OCI-LY1 (cell line): ENCODE data around the gene DIAPH2.

Experiments used
- H2AFZ ChIP-seq: fragments of 200-600 bp; sonication (generic), shearing (Covaris generic); 2 replicates; pipeline ENCODE4 v1.6.0; 2014; ENCODE audit warnings: antibody characterized with exemption, mild to moderate bottlenecking, low read length
- H3F3A ChIP-seq: fragments of 200-600 bp; sonication (generic), shearing (Covaris generic); 2 replicates; pipeline ENCODE4 v1.6.0; 2014; ENCODE audit warnings: mild to moderate bottlenecking, antibody characterized with exemption, low read length, moderate library complexity; ENCODE audit not compliant: insufficient read depth
- H3K27ac ChIP-seq: fragments of 200-600 bp; sonication (generic); 2 replicates; pipeline ENCODE4 v1.5.1; 2014; ENCODE audit warnings: low read length, mixed run types, mild to moderate bottlenecking, low read depth; ENCODE audit not compliant: poor library complexity, severe bottlenecking
- H3K27me3 ChIP-seq: fragments of 200-600 bp; sonication (generic); 2 replicates; pipeline ENCODE4 v1.6.0; 2014; ENCODE audit warnings: antibody characterized with exemption, mild to moderate bottlenecking, low read length, moderate library complexity; ENCODE audit not compliant: insufficient read depth
- H3K36me3 ChIP-seq: fragments of 200-600 bp; sonication (generic); 2 replicates; pipeline ENCODE4 v1.6.1; 2014; ENCODE audit warnings: mild to moderate bottlenecking, antibody characterized with exemption, low read length, moderate library complexity, mixed read lengths; ENCODE audit not compliant: insufficient read depth
- H3K4me1 ChIP-seq: fragments of 200-600 bp; sonication (generic); 2 replicates; pipeline ENCODE4 v1.5.1; 2014; ENCODE audit warnings: mild to moderate bottlenecking, low read length, moderate library complexity; ENCODE audit not compliant: insufficient read depth, severe bottlenecking
- H3K4me2 ChIP-seq: fragments of 200-600 bp; sonication (generic), shearing (Covaris generic); 2 replicates; pipeline ENCODE4 v1.6.1; 2014; ENCODE audit warnings: low read length
- H3K4me3 ChIP-seq: fragments of 200-600 bp; sonication (generic); 2 replicates; pipeline ENCODE4 v1.5.1; 2014; ENCODE audit warnings: low read length, low read depth, mild to moderate bottlenecking, mixed read lengths; ENCODE audit not compliant: poor library complexity, severe bottlenecking
- H3K79me2 ChIP-seq: fragments of 200-600 bp; shearing (Covaris generic); 2 replicates; pipeline ENCODE4 v1.6.1; 2016; ENCODE audit warnings: mixed run types, low read length, mixed read lengths; ENCODE audit not compliant: insufficient read depth
- H3K9ac ChIP-seq: fragments of 200-600 bp; sonication (generic), shearing (Covaris generic); 2 replicates; pipeline ENCODE4 v1.6.1; 2014; ENCODE audit warnings: mild to moderate bottlenecking, low read length, mixed read lengths
- H3K9me2 ChIP-seq: fragments of 200-600 bp; sonication (generic), shearing (Covaris generic); 2 replicates; pipeline ENCODE4 v1.6.1; 2014; ENCODE audit warnings: low read depth, mild to moderate bottlenecking, low read length, mixed read lengths
- H3K9me3 ChIP-seq: fragments of 200-600 bp; shearing (Covaris generic); 2 replicates; pipeline ENCODE4 v1.6.1; 2014; ENCODE audit warnings: low read length, mixed read lengths
- H4K20me1 ChIP-seq: fragments of 200-600 bp; sonication (generic), shearing (Covaris generic); 2 replicates; pipeline ENCODE4 v1.6.0; 2016; ENCODE audit warnings: mild to moderate bottlenecking, low read length; ENCODE audit not compliant: insufficient read depth
- EZH2 ChIP-seq: fragments of 200-600 bp; sonication (generic), shearing (Covaris generic); IDR thresholded peaks from 2 replicates; pipeline ENCODE4 v1.8.0; 2017; ENCODE audit warnings: borderline replicate concordance, mixed run types, mild to moderate bottlenecking, antibody characterized with exemption, low read length, moderate library complexity, mixed read lengths
- TF ChIP-seq, protein P1 (sequence below): fragments of 200-600 bp; sonication (generic), shearing (Covaris generic); IDR thresholded peaks from 2 replicates; pipeline ENCODE4 v1.5.1; 2017; ENCODE audit warnings: mild to moderate bottlenecking, antibody characterized with exemption, low read length, moderate library complexity, mixed read lengths

Gene DIAPH2

DNA sequence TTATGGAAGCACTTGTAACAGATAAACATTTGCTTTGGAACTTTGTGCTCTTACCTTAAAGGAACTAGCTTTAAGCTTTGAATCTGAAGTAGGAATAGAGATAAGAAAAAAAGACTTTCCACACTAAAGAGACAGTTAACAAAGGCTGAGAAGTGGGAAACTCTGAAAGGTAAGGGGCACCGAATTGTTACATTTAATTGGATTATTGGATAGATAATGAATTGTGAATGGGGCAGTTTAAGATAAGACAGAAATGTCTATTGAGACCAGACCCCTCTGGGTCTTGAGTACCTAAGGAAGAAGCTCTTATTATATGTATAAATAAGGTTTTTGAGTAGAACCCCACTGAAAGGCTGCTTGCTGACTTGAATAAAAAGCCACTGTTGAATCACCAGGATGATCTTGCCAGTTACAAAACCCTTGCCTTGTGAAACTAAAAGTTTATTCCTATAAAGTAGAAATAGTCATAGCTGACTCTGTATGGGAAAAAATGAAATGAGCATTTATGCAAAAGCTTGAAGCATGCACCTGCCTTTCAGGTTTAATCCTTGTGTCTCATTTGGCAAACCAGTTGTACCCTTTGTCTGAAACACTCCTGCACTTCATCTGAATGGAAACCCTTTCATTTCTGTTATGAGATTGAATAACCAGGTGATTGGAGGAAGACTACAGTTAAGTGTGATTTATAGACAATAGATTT lies 622.3 kb downstream of the DIAPH2 start:
- no peak overlapping the region for H2AFZ ChIP-seq
- no peaks in the 10 kb centered on the region for H3K27me3 ChIP-seq
- H3K4me2 ChIP-seq: no peak overlapping the region
- no peak overlapping the region for H3K4me3 ChIP-seq
- no peaks in the 10 kb centered on the region for H3K9me2 ChIP-seq
- H3K36me3 ChIP-seq: no peaks in the 10 kb centered on the region
- H3K9me3 ChIP-seq: no peaks in the 10 kb centered on the region
- no peaks in the 10 kb centered on the region for H3F3A ChIP-seq
- no peak overlapping the region for H3K27ac ChIP-seq
- H4K20me1 ChIP-seq: no peaks in the 10 kb centered on the region
- no peaks in the 10 kb centered on the region for H3K79me2 ChIP-seq
- TF ChIP-seq EZH2: no peak
- TF ChIP-seq, protein P1, sequence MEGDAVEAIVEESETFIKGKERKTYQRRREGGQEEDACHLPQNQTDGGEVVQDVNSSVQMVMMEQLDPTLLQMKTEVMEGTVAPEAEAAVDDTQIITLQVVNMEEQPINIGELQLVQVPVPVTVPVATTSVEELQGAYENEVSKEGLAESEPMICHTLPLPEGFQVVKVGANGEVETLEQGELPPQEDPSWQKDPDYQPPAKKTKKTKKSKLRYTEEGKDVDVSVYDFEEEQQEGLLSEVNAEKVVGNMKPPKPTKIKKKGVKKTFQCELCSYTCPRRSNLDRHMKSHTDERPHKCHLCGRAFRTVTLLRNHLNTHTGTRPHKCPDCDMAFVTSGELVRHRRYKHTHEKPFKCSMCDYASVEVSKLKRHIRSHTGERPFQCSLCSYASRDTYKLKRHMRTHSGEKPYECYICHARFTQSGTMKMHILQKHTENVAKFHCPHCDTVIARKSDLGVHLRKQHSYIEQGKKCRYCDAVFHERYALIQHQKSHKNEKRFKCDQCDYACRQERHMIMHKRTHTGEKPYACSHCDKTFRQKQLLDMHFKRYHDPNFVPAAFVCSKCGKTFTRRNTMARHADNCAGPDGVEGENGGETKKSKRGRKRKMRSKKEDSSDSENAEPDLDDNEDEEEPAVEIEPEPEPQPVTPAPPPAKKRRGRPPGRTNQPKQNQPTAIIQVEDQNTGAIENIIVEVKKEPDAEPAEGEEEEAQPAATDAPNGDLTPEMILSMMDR: no peak
- H3K4me1 ChIP-seq: no peaks in the 10 kb centered on the region
- H3K9ac ChIP-seq: no peak overlapping the region

DNA sequence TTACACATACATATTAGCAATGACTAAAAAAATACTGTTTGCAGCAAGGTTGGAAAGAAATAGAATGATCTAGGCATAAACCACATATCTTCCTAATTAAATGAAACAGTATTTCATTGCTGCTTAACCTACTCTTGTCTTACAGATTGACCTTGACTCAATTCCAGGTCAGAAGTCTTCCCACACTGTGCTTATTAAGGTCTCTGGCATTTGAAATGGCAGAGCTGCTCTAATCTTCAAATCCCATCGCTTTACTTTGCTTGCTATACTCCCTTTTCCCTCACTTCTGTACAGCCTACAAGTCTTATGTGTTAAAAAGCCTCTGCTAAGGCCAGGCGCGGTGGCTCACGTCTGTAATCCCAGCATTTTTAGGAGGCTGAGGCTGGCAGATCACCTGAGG lies 623.5 kb downstream of the DIAPH2 start:
- Histone ChIP-seq H2AFZ (no peak overlapping the region), H3K9me2 (no peaks in the 10 kb centered on the region), H3K4me1 (no peaks in the 10 kb centered on the region), H3K27ac (no peak overlapping the region), H3K9ac (no peak overlapping the region), H4K20me1 (no peaks in the 10 kb centered on the region), H3K4me3 (no peak overlapping the region), H3K36me3 (no peaks in the 10 kb centered on the region), H3K4me2 (no peak overlapping the region), H3F3A (no peaks in the 10 kb centered on the region), H3K27me3 (no peaks in the 10 kb centered on the region), H3K79me2 (no peaks in the 10 kb centered on the region), H3K9me3 (no peaks in the 10 kb centered on the region)
- TF ChIP-seq EZH2: no peak
- TF ChIP-seq, protein P1: no peak

DNA sequence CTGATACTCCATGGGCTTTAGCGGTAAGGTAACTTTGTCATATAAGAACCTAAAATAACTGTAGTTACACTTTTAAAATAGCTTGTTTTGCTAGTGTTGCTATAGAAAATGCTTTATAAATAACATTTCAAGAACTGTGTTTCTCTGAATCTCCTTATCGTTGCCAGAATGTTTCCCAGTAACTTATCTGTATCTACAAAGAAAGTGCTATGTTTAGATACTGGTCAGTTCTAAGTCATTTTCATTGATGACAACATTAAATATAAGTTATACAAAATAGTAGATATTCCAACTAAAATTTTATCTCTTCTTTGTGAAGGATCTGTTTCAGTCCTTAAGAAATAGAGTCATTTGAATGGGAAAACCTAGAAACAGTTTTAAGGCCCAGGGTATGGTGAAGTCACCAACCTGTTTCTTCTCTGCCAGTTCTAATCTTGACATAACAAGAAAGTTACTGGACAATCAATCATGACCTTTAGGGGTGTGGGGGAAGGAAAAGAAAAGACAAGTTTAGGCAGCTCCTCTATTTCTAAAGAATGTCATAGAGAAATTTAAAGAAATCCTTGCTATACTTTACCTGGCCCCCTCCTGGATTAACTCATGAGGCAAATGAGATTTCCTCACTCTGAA lies 625.0 kb downstream of the DIAPH2 start:
- Histone ChIP-seq H3K4me2 (no peak overlapping the region), H3K27ac (no peak overlapping the region), H3K4me1 (no peaks in the 10 kb centered on the region)

More for the DNA sequence above, 625.0 kb downstream of the DIAPH2 start:
- H3K4me3 ChIP-seq: no peak overlapping the region
- H3K79me2 ChIP-seq: no peaks in the 10 kb centered on the region
- H3F3A ChIP-seq: no peaks in the 10 kb centered on the region
- H4K20me1 ChIP-seq: no peaks in the 10 kb centered on the region
- H3K36me3 ChIP-seq: no peaks in the 10 kb centered on the region
- no peak for TF ChIP-seq EZH2
- TF ChIP-seq, protein P1: no peak
- no peaks in the 10 kb centered on the region for H3K9me2 ChIP-seq
- H3K9me3 ChIP-seq: no peaks in the 10 kb centered on the region
- no peaks in the 10 kb centered on the region for H3K27me3 ChIP-seq
- H2AFZ ChIP-seq: no peak overlapping the region
- no peak overlapping the region for H3K9ac ChIP-seq
